HUES48 (cell line): ENCODE data around the gene PPP1R12B.
"Not testable (repeated sequence)": the region's sequence is repeated elsewhere in the genome, so short reads cannot be mapped to it uniquely, and the experiment has no call there.

Experiments used
- H3K27ac ChIP-seq: one replicate; pipeline ENCODE4 v1.7.0; 2013; ENCODE audit warnings: low read depth, low read length, inconsistent platforms
- H3K27me3 ChIP-seq: 2 replicates; pipeline ENCODE4 v1.6.1; 2013; ENCODE audit warnings: mild to moderate bottlenecking, low read length; ENCODE audit not compliant: control insufficient read depth, insufficient read depth
- H3K36me3 ChIP-seq: 2 replicates; pipeline ENCODE4 v1.6.1; 2013; ENCODE audit warnings: low read length; ENCODE audit not compliant: control insufficient read depth, insufficient read depth
- H3K4me1 ChIP-seq: 2 replicates; pipeline ENCODE4 v1.6.1; 2013; ENCODE audit warnings: mild to moderate bottlenecking, low read length; ENCODE audit not compliant: control insufficient read depth, insufficient read depth
- H3K4me3 ChIP-seq: 2 replicates; pipeline ENCODE4 v1.5.1; 2013; ENCODE audit warnings: mild to moderate bottlenecking, low read depth, low read length
- H3K9ac ChIP-seq: 2 replicates; pipeline ENCODE4 v1.6.1; 2013; ENCODE audit warnings: mild to moderate bottlenecking, low read depth, low read length, moderate library complexity
- H3K9me3 ChIP-seq: 2 replicates; pipeline ENCODE4 v1.6.1; 2013; ENCODE audit warnings: low read length; ENCODE audit not compliant: control insufficient read depth, insufficient read depth

The PPP1R12B gene

DNA sequence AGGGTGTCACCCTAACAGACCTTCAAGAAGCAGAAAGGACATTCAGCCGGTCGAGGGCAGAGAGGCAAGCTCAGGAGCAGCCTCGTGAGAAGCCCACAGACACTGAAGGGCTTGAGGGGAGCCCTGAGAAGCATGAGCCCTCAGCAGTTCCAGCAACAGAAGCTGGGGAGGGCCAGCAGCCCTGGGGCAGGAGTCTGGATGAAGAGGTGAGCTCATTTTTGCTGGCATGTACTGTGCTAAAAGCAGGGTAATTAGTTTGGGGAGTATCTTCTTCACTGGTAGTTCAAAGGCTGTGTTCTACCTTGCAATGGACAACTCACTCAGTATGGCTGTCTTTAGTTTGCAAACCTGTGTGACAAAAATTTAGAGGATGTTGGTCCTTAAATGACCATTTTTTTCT is 144.6 kb downstream of the PPP1R12B start:
- H3K27me3 ChIP-seq, H3K9ac ChIP-seq, H3K9me3 ChIP-seq, H3K4me1 ChIP-seq, H3K36me3 ChIP-seq, H3K4me3 ChIP-seq, H3K27ac ChIP-seq: not testable (repeated sequence)

DNA sequence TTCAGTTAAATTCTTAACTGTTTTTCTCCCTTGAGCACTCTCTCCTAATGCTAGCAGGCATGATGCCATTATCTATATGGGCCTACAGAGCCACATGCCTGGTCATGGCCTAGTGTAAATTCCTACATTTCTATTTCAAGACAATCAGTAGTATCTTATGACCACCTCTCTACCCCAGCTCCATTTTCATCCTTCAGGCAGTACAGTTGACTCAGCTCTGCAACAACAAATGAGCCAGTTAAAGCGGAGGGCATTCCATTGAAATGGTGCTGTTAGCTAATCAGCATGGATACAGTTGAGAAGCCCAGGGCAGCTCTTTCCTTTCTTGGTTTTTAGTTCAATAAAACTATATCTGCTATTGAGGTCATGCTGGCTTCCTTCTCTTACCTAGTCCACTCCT is 150.0 kb downstream of the PPP1R12B start:
- H3K4me1 ChIP-seq = no peaks in the 10 kb centered on the region
- H3K27ac ChIP-seq = no peak overlapping the region
- H3K4me3 ChIP-seq = no peak overlapping the region
- peaks cover 7% of the 10 kb centered on the region for H3K36me3 ChIP-seq
- H3K9me3 ChIP-seq = no peaks in the 10 kb centered on the region
- no peak overlapping the region for H3K9ac ChIP-seq
- H3K27me3 ChIP-seq = no peaks in the 10 kb centered on the region

DNA sequence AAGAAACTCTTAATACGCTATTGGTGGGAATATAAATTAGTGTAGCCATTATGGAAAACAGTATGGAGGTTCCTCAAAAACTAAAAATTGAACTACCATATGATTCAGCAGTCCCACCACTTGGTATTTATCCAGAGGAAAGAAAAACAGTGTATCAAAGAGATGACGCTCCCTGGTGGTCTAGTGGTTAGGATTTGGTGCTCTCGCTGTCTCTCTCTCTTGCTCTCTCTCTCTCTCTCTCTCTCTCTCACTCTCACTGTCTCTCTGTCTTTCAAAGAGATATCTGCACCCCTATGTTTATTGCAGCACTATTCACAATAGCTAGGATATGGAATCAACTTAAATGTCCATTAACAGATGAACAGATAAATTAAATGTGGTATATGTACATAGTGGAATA is 151.5 kb downstream of the PPP1R12B start:
- H3K27ac ChIP-seq, H3K4me1 ChIP-seq, H3K4me3 ChIP-seq, H3K36me3 ChIP-seq, H3K9ac ChIP-seq, H3K27me3 ChIP-seq, H3K9me3 ChIP-seq: not testable (repeated sequence)

DNA sequence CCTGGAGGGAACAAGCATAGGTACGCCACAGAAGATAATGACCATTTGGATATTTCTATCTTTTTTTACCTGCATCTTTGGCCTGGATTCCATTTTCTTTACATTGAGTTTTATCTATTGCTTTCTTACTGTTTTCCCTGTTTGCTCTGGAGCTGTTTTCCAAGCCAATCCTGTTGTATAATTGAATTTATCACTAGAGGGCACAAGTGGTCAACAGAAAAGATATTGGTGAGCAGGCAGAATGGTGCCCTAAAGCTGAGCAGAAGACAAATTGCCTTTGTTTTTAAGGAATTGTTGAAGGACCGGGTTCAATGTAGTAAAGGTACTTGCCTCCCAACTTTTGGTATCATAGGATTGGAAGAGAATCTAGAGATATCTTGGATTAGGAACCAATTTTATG is 152.8 kb downstream of the PPP1R12B start:
- H3K36me3 ChIP-seq = no peaks in the 10 kb centered on the region
- H3K27me3 ChIP-seq = no peaks in the 10 kb centered on the region
- no peak overlapping the region for H3K27ac ChIP-seq

DNA sequence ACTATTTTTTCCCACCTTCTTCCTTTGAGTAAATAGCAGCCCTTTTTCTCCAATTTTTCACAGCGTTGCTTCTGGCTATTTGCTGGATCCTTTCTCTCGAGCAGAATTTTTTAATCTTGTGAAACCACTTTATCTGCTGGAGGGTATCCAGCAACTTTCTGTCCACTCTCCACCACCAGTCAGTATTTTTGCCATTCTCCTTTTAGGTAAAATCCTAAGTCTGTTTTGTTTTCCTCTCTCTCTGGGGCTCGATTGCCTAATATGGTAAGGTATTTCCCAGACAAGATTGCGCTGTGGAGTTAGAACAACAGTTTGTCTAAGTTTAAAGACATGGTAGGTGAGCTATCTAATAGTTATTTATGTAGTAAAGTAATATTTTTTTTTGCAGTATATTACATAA is 156.9 kb downstream of the PPP1R12B start:
- Histone ChIP-seq H3K4me1 (peaks cover 14% of the 10 kb centered on the region), H3K4me3 (no peak overlapping the region), H3K36me3 (no peaks in the 10 kb centered on the region), H3K9me3 (no peaks in the 10 kb centered on the region), H3K27ac (peak overlapping the region; percentile 70), H3K27me3 (no peaks in the 10 kb centered on the region), H3K9ac (no peak overlapping the region; the same call in 1 of the 2 replicates)

More for the DNA sequence above, 152.8 kb downstream of the PPP1R12B start:
- H3K9ac ChIP-seq = no peak overlapping the region
- H3K4me3 ChIP-seq = no peak overlapping the region
- H3K4me1 ChIP-seq = peaks cover 14% of the 10 kb centered on the region
- no peaks in the 10 kb centered on the region for H3K9me3 ChIP-seq

DNA sequence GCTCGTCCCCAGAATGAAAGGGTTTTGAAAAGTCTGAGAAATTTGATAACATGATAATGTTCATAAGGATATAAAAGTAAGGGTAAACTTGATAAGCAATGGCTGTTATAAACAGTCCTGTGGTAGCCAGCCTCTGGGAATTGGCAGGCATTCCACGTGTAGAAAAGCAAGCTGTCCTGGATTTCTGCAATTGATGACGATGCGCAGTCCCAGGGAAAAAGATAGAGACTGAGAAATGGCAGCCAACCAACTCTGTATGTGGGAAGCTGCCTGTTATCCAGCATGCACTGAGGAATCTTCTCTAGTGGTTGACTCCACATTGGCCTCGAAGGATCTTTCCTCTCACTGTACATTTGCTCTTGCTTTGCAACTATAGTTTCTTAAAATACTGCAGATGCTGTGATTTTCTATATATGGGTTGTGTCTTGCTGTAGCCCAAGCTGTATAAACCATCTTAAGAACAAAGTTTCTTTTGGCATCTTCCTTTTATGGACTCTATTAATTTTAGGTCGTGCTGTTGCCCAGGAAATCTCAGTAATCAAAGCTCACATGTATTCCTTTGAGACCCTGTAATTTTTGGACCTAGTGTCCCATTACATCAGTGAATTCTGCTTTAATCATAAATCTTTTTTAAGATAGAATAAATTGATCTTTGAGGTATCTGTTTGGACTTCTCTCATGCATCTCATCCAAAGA is 157.5 kb downstream of the PPP1R12B start:
- H3K4me3 ChIP-seq, H3K9ac ChIP-seq, H3K36me3 ChIP-seq, H3K27me3 ChIP-seq, H3K9me3 ChIP-seq: not testable (repeated sequence)
- peak overlapping the region; percentile 70 for H3K27ac ChIP-seq
- peaks cover 14% of the 10 kb centered on the region for H3K4me1 ChIP-seq

DNA sequence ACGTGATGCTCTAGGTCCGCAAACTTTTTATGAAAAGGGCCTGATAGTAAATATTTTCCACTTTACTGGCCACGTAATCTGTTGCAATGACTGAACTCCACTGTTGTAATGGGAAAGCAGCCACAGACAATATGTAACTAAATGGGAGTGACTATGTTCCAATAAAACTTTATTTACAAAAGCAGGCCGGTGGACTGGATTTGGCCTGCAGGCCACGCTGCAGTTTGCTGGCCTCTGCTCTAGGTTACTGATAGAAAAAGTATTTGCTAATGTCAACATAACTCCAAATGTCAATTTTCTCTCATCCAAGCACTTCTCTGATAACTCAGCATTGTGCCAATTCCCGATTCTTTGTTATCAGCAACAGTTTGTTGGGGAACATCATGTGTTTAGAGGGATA is 160.4 kb downstream of the PPP1R12B start:
- not testable (repeated sequence) for H3K27me3 ChIP-seq, H3K27ac ChIP-seq, H3K9me3 ChIP-seq, H3K4me3 ChIP-seq, H3K36me3 ChIP-seq, H3K9ac ChIP-seq
- H3K4me1 ChIP-seq = peaks cover 14% of the 10 kb centered on the region

DNA sequence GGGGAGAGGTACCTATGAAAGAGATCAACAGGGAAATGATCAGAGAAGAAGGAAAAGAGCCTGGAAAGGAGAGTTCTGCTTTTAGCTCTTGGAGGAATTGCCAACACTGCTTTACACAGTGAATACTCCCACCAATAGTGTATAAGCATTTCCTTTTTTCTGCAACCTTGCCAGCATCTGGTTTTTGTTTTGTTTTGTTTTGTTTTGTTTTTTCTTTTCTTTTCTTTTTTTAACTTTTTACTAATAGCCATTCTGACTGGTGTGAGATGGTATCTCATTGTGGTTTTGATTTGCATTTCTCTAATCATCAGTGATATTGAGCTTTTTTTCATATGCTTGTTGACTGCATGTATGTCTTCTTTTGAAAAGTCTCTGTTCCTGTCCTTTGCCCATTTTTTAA is 165.4 kb downstream of the PPP1R12B start:
- H3K9me3 ChIP-seq, H3K27ac ChIP-seq, H3K4me3 ChIP-seq, H3K9ac ChIP-seq, H3K27me3 ChIP-seq, H3K36me3 ChIP-seq, H3K4me1 ChIP-seq: not testable (repeated sequence)

DNA sequence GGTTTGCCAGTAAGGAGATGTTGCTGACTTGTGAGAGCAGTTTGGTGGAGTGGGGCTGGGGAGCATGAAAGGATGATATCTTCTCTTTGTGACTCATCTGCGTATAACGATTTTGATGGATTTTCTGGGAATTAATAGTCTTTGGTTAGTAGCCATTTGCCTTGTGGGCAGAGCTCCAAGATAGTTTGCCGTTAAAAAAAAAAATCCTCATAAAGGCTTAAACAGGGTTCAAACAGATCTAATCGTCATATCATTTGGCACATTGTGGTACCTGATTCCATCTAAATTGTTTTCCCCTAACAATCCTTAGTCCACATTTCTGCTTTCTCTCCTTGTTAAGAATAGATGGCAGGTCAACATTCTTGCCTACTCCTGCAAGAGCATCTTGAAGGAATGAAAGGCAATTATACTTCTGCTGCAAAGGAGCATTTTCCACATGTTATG is 168.0 kb downstream of the PPP1R12B start:
- H3K27me3 ChIP-seq = no peaks in the 10 kb centered on the region
- H3K36me3 ChIP-seq = no peaks in the 10 kb centered on the region
- H3K27ac ChIP-seq = no peak overlapping the region
- H3K4me3 ChIP-seq = no peak overlapping the region
- H3K4me1 ChIP-seq = no peaks in the 10 kb centered on the region
- H3K9me3 ChIP-seq = no peaks in the 10 kb centered on the region
- H3K9ac ChIP-seq = no peak overlapping the region

DNA sequence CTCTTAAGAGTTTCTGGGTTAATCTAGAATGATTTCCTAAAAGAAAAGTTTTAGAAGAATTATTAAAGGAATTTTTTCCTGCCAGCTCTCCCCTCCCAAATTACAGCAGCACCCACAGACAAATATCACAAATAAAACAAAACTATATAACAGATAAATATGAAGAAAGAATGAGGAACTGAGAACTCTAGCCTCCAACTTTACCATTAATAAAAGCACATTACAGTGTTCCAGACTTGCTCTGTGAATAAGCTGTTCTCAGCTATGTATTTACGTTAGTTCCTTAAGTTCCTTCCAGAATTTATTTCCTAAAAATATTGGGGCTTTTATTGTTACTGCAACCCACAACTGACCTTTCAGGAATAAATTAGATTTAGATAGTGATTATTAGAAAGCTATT is 168.6 kb downstream of the PPP1R12B start:
- not testable (repeated sequence) for H3K4me1 ChIP-seq, H3K4me3 ChIP-seq, H3K9me3 ChIP-seq, H3K27ac ChIP-seq, H3K27me3 ChIP-seq, H3K36me3 ChIP-seq, H3K9ac ChIP-seq

DNA sequence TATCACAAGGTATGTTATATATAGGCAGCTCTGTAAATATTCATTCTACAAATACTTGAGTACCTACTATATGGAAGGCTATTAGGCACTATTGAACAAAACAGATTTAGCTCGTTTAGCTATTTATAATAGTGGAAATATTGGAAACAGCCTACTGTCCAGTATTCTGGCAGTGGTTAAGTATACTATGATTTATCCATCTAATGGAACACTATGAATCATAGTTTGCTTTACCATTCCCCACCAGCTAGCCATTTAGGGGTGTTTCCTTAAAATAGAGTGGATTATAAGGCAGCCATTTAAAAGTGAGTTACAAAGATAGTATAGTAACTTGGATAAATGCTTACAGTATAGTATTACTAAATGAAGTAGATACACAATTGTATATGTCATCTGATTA is 169.7 kb downstream of the PPP1R12B start:
- H3K9ac ChIP-seq, H3K4me3 ChIP-seq, H3K9me3 ChIP-seq, H3K36me3 ChIP-seq, H3K27me3 ChIP-seq, H3K4me1 ChIP-seq, H3K27ac ChIP-seq: not testable (repeated sequence)

DNA sequence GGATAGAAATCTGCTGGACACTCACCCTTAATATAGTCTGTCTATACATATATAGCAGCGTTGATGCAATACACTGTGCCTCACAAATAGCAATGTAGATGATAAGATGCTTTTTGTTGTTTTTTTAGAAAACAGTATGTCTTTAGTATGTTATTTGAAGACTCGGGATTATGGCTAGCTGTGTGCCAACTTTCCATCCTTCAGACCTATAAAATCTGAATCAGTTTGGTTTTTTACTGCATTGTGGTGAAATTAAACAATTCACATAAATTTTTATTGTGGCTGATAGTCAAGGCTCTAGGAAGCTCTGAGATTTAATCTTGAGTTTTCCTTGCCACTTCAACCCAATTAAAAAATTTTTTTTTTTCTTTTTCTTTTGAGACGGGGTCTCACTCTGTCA is 170.4 kb downstream of the PPP1R12B start:
- not testable (repeated sequence) for H3K36me3 ChIP-seq, H3K4me3 ChIP-seq, H3K27ac ChIP-seq, H3K9me3 ChIP-seq, H3K27me3 ChIP-seq, H3K4me1 ChIP-seq, H3K9ac ChIP-seq
